Heart left ventricle (tissue), 16 donors: ENCODE measurements around the gene TAB3. TPM values are rescaled to one million over a fixed set of nuclear protein-coding genes. Genes with fewer than 3 reads are reported as not detected.

Experiments used
- ATAC-seq, 4 donors: fragments of 200-7000 bp; cut with Tn5 transposase; one replicate each; pipeline ENCODE4 v1.9.1; 2020 to 2022; ENCODE audit warnings: moderate library complexity in 4 of 4, mild to moderate bottlenecking in 3 of 4, moderate number of reproducible peaks in 1 of 4
- DNase-seq, 5 donors: peaks; one replicate each; pipeline ENCODE4 v3.0.0-alpha.2; 2020
- H3K27ac ChIP-seq, 12 donors: fragments of 200-600 bp; sonication (generic) in 4 of 12; one replicate each; pipeline versions ENCODE4 v1.5.0 to v1.8.0; 2016 to 2022; ENCODE audit warnings: mild to moderate bottlenecking in 2 of 12
- H3K27me3 ChIP-seq, 9 donors: fragments of 200-600 bp; sonication (generic) in 2 of 9; one replicate each; pipeline versions ENCODE4 v1.5.1 to v1.8.0; 2016 to 2022; ENCODE audit warnings: mild to moderate bottlenecking in 3 of 9
- H3K36me3 ChIP-seq, 9 donors: fragments of 200-600 bp; sonication (generic) in 2 of 9; one replicate each; pipeline versions ENCODE4 v1.5.0 to v1.8.0; 2018 to 2022; ENCODE audit warnings: mild to moderate bottlenecking in 2 of 9
- H3K4me1 ChIP-seq, 12 donors: fragments of 200-600 bp; sonication (generic) in 4 of 12; one replicate each; pipeline versions ENCODE4 v1.5.0 to v1.8.0; 2016 to 2022; ENCODE audit warnings: mild to moderate bottlenecking in 3 of 12
- H3K4me3 ChIP-seq, 12 donors: fragments of 200-600 bp; sonication (generic) in 4 of 12; one replicate each; pipeline versions ENCODE4 v1.5.0 to v1.8.0; 2017 to 2022; ENCODE audit warnings: mild to moderate bottlenecking in 9 of 12, moderate library complexity in 4 of 12
- H3K9me3 ChIP-seq, 12 donors: fragments of 200-600 bp; sonication (generic) in 4 of 12; one replicate each; pipeline versions ENCODE4 v1.5.0 to v1.8.0; 2016 to 2022; ENCODE audit warnings: mild to moderate bottlenecking in 1 of 12
- CTCF ChIP-seq, 12 donors: fragments of 200-600 bp; sonication (generic) in 4 of 12; IDR thresholded peaks; one replicate each; pipeline versions ENCODE4 v1.5.0 to v1.8.0; 2018 to 2022; ENCODE audit warnings: antibody characterized with exemption in 12 of 12, mild to moderate bottlenecking in 5 of 12
- POLR2A ChIP-seq, 2 donors: fragments of 450-650 bp; IDR thresholded peaks; one replicate each; pipeline ENCODE4 v1.6.1; 2017; ENCODE audit warnings: antibody characterized with exemption in 2 of 2, mild to moderate bottlenecking in 2 of 2, moderate library complexity in 2 of 2
- WGBS, 4 donors: extraction: QIAGEN DNeasy Blood & Tissue Kit in 2 of 4; methylation state at CpG; one replicate each; pipeline versions ENCODE4 v1.1.5 to v1.1.7; 2013 to 2018; 5-methylcytosine and 5-hydroxymethylcytosine counted together
- intact Hi-C, 10 donors: fragments of 100-400 bp; cut with DNase I; formaldehyde crosslinking; loops; one replicate each; pipeline versions ENCODE4 v1.11.1 to v1.14.2; 2022
- polyA plus RNA-seq, 2 donors: library from polyadenylated mRNA; stranded (reverse); fragments of 200-250 nt; gene quantifications; one replicate each; pipeline ENCODE4 v1.2.3, GENCODE V29; 2013
- total RNA-seq, 9 donors: library from RNA; depleted of rRNA in 2 of 9; stranded (reverse); fragments of >200 nt in 2 of 9; fragmentation: NEBNext Ultra II Directional in 3 of 9; extraction: Animal tissue kit (Norgen Biotek cat#: 25700) in 3 of 9; gene quantifications; one replicate each; pipeline versions ENCODE4 v1.1.0 to v1.2.4, GENCODE V29; 2016 to 2023
- donor health status: ischemic (EF 13 %, LVEDD 7.1; RV severe dilation, severe dysfunction).
- donor health status: healthy with polysubstance abuse.
- donor health status: DM: no; HTN: yes; CAD: no.
- donor health status: DM: no; HTN: no; CAD: no.
- donor health status: ischemic (EF 25% LVEDD 6.9; RV normal size, moderate dysfunction).
- donor health status: ischemic (EF 25% LVEDD 5.7; RV mildly dilated, moderate dysfunction).
- donor health status: healthy.
- donor health status: DM: yes; HTN: yes; CAD: no.
- donor health status: ischemic (EF 35%, LVEDD 5.7; RV mildly dilated, moderate dysfunction).
- donor health status: nonischemic (EF 11% LVEDD 7.7; RV severe dilation, severe dysfunction).
- donor health status: DM: yes; HTN: yes; CAD: no.
- donor health status: PGD.
- donor health status: ischemic (EF 29% LVEDD 5.4; RV normal size, mild dysfunction).
- donor health status: nonischemic (EF 23%, LVEDD 6.1; RV moderate dilation, normal function).

Gene TAB3
- total and polyA plus RNA-seq, 11 donors: 3.8 to 27.8 (median 14.9) TPM

DNA sequence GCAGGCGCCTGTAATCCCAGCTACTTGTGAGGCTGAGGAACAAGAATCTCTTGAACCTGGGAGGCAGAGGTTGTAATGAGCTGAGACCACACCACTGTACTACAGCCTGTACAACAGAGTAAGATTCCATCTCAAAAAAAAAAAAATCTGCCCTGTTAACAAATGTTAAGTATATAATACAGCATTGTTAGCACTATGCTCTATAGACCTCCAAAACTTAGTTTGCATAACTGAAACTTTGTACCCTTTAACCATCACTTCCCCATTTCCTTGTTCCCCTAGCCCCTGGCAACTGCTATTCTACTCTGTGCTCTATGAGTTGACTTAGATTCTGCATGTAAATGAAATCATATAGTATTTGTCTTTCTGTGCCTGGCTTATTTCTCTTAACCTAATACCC is 76.7 kb downstream of the TAB3 start:
- Histone ChIP-seq H3K36me3 (no peaks in the 10 kb centered on the region), H3K9me3 (no peaks in the 10 kb centered on the region), H3K27ac (no peak overlapping the region), H3K4me1 (no peaks in the 10 kb centered on the region), H3K4me3 (no peak overlapping the region), H3K27me3 (peaks cover 0 to 3% (median 0%) of the 10 kb centered on the region in 9 donors)
- intact Hi-C loops: no loop called here
- no peak for ATAC-seq
- no peak for DNase-seq
- TF ChIP-seq POLR2A (IDR thresholded peaks at IDR 0.05) (no peak), CTCF (IDR thresholded peaks at IDR 0.05) (no peak)
- 67 to 96% (median 83%) methylated on average over 1 of the region's 1 CpG for WGBS, 4 donors

DNA sequence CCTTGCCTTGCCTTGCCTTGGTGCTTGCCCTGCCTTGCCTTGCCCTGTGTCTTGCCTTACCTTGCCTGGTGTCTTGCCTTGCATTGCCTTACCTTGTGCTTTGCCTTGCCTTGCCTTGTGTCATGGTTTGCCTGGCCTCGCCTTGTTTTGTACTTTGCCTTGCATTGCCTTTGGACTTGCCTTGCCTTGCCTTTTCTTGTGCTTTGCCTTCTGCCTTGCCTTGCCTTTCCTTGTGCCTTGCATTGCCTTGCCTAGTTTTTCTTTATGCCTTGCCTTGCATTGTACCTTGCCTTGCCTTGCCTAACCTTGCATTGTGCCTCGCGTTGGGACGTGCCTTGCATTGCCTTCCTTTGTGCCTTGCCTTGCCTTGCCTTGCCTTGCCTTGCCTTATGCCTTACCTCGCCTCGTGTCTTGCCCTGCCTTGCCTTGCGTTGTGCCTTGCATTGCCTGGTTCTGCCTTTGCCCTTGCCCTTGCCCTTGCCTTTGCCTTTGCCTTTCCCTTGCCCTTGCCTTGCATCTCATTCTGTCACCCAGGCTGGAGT is 82.8 kb downstream of the TAB3 start:
- no peak for TF ChIP-seq CTCF (IDR thresholded peaks at IDR 0.05)
- TF ChIP-seq POLR2A (IDR thresholded peaks at IDR 0.05): no peak
- H3K9me3 ChIP-seq: no peaks in the 10 kb centered on the region
- H3K27ac ChIP-seq: no peak overlapping the region
- no peaks in the 10 kb centered on the region for H3K36me3 ChIP-seq
- no peaks in the 10 kb centered on the region for H3K4me1 ChIP-seq
- H3K4me3 ChIP-seq: no peak overlapping the region
- intact Hi-C loops: no loop called here
- WGBS, 4 donors: 86 to 94% (median 89%) methylated on average over 7 of the region's 7 CpGs
- ATAC-seq (no peak), DNase-seq (no peak)
- peaks cover 0 to 3% (median 0%) of the 10 kb centered on the region in 9 donors for H3K27me3 ChIP-seq

DNA sequence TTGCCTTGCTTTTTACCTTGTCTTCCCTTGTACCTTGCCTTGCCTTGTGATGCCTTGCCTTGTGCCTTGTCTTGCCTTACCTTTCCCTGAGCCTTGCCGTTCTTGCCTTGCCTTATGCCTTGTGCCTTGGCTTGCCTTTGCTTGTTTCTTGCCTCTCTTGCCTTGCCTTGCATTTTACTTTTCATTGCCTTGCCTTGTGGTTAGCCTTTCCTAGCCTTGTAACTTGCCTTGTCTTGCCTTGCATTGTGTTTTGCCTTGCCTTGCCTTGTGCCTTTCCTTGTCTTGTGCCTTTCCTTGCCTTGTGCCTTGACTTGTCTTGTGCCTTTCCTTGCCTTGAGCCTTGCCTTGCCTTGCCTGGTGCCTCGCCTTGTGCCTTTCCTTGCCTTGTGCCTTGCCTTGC is 84.6 kb downstream of the TAB3 start:
- intact Hi-C loops: no loop called here
- Histone ChIP-seq H3K4me1 (no peaks in the 10 kb centered on the region), H3K27me3 (peaks cover 0 to 3% (median 0%) of the 10 kb centered on the region in 9 donors), H3K4me3 (no peak overlapping the region), H3K27ac (no peak overlapping the region), H3K9me3 (no peaks in the 10 kb centered on the region), H3K36me3 (no peaks in the 10 kb centered on the region)
- TF ChIP-seq POLR2A (IDR thresholded peaks at IDR 0.05) (no peak), CTCF (IDR thresholded peaks at IDR 0.05) (no peak)
- WGBS, 4 donors: 68 to 85% (median 76%) methylated on average over 2 of the region's 2 CpGs
- ATAC-seq (no peak), DNase-seq (no peak)

- 62 to 70% (median 63%) methylated on average over 1 of the region's 1 CpG for WGBS, 4 donors
- H3K4me1 ChIP-seq: no peaks in the 10 kb centered on the region
- H3K27me3 ChIP-seq: no peaks in the 10 kb centered on the region
- intact Hi-C loops: no loop called here
- no peak for ATAC-seq
- H3K36me3 ChIP-seq: no peaks in the 10 kb centered on the region
- no peak overlapping the region for H3K27ac ChIP-seq
- no peaks in the 10 kb centered on the region for H3K9me3 ChIP-seq
- no peak for DNase-seq
- TF ChIP-seq POLR2A (IDR thresholded peaks at IDR 0.05): no peak
- TF ChIP-seq CTCF (IDR thresholded peaks at IDR 0.05): no peak
- no peak overlapping the region for H3K4me3 ChIP-seq
These were observed 88.2 kb downstream of the TAB3 start for GRCh38 chrX:30800901-30801300.
